GM18498 (cell line): ENCODE data around the gene CAMK1D.

Experiments used
- ATAC-seq: cut with Tn5 transposase; IDR thresholded peaks from one replicate; pipeline ENCODE4 v1.9.1; 2021; ENCODE audit warnings: mild to moderate bottlenecking, moderate library complexity; ENCODE audit not compliant: unreplicated experiment

The CAMK1D gene

DNA sequence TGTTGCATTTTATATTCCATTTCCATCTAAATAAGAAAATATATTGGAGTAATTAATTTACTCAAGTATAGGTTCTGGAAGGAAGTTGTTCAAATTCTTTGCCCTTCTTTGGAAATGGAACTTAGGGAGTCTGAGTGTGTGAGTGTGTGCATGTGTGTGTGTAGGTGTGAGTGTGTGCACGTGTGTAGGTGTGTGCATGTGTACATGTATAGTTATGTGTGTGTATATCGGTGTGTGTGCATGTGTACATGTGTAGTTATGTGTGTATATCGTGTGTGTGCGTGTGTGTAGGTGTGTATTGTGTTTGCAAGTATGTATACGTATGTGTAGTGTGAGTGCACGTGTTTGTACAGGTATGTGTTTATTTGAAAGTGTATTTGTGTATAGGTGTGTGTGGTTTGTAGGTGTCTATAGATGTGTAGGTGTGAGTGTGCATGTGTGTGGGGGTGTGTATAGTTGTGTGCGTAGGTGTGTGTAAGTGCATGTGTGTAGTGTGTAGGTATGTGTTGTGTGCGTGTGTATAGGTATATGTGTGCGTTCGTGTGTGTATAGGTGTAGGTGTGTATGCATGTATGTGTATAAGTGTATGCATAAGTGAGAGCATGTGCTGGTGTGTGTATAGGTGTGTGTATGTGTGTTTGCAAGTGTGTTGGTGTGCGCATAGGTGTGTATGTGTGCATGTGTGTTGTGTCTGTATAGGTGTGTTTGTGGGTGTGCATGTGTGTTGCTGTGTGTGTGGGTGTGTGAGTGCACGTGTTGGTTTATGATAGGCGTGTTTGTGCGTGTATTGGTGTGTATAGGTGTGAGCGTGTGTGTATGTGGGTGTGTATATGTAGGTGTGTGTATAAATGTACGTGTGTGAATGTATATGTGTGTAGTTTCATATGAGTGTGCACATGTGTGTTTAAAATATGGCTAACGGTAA lies 266.2 kb downstream of the CAMK1D start:
- no peak for ATAC-seq

GRCh38 chr10:12617191-12618175 lies 268.1 kb downstream of the CAMK1D start:
- ATAC-seq, result no peak

DNA sequence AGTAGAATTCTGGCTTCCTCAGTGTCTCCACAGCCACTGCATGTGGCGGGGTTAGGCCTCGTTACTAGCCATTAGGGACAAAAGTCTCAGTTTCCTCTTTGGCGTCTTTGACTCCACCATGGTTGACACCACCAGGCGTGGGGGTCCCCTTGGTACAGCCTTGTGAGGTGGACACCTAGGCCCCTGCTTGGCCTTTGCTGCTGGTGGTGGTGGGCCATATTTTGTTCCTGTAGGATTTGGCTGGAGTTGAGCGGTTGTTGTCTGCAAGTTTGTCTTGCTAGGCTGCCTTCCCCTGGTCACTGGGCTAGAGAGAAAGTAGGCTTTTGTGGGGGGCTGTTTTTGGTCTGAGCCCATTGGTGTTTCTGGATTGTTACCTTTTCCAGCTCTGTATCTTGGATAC lies 272.7 kb downstream of the CAMK1D start:
- no peak for ATAC-seq

DNA sequence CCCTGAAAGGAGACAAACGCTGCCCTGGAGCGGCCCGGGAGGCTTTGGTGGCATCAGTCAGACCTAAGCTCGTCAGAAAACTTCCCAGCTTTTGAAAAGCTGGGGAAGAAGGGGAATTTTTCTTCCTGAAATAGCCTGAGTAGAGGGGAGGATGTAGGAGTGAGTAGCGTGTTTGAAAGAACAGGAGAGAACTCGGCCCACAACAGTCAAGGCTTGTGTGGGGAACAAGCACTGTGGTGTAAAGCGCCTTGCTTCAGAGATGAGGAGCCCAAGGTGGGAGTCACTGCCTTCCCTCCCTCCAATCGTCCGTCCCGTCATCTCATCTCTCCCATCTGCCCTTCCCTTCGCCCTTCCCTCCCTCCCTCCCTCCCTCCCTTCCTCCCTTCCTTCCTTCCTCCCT lies 273.3 kb downstream of the CAMK1D start:
- no peak for ATAC-seq

GRCh38 chr10:12625393-12626023 lies 276.2 kb downstream of the CAMK1D start:
- no peak for ATAC-seq

DNA sequence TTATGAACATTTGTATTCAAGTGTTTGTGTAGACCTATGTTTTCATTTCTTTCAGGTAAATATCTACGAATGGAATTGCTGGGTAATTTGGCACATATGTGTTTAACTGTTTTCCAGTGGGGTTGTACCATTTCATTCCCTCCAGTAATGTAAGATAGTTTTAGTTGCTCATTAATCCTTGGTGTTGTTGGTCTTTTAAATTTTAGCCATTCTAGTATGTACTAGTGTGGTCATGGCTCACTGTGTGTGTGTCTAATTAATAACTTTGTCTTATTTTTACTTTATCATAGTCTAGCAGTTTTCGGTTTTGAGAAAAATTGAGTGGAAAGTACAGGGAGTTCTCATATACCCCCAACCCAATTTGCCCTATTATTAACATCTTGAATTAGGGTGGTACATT lies 278.8 kb downstream of the CAMK1D start:
- no peak for ATAC-seq

GRCh38 chr10:12628964-12629766 lies 279.8 kb downstream of the CAMK1D start:
- ATAC-seq, result no peak

- ATAC-seq, result no peak
Measured at GRCh38 chr10:12629767-12630165, 280.4 kb downstream of the CAMK1D start.

DNA sequence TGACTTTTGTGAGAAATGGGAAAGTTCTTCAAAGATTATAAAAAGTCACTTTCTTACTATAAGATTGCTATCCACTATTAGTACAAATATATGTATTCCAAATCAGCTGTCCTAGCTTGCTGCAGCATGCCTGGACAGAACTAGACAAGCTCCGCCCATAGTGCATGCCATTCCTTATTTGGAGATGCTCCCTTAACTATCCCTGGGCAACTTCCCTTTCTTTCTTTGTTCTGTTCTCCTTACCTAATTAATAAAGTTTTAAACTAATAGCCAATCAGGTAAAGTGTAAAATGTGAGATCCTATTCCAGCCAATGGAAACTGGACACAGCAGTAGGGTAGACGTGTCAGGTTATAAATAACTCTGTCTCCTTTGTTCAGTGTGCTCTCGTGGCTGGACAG lies 281.9 kb downstream of the CAMK1D start:
- no peak for ATAC-seq

- ATAC-seq, result no peak
Measured at GRCh38 chr10:12631787-12632562, 282.6 kb downstream of the CAMK1D start.

DNA sequence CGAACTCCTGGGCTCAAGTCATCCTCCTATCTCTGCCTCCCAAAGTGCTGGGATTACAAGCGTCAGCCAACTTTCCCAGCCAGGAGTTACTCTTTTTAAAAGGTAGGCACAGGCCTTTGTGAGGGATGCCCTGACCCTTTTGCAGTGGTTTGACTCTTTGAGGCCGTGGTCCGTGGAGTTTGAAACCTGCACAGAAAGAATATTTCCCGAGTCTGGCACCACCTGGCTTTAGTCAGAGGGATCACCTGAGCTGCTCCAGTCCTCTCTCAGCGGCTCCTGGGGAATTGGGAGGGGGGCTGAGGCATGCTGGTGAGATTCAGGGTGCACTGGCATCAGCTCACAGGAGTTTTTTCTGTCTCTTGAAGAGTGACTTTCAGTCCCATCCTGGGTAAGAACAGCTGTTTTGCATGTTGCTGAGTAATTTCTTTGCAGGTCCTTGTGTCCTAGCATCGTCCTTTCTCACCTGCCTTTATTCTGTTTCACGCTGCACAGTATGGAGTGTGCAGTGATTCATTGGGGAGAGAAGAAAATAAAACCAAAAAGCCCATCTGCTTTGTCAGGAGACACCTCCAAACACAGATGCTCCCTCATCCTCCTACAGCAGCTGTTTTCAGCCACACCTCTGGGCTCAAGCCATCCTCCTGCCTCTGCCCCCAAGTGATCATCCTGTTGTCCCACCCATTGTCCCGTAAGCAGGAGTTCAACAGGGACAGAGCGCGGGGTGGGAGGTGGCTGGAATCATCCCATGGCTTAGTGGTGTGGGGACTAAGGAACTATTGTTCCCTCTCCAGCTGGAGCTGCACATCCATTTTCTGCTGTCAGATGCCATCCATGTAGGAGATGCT lies 284.7 kb downstream of the CAMK1D start:
- peak; percentile 60 for ATAC-seq

GRCh38 chr10:12634621-12634931 lies 285.2 kb downstream of the CAMK1D start:
- ATAC-seq, result no peak

DNA sequence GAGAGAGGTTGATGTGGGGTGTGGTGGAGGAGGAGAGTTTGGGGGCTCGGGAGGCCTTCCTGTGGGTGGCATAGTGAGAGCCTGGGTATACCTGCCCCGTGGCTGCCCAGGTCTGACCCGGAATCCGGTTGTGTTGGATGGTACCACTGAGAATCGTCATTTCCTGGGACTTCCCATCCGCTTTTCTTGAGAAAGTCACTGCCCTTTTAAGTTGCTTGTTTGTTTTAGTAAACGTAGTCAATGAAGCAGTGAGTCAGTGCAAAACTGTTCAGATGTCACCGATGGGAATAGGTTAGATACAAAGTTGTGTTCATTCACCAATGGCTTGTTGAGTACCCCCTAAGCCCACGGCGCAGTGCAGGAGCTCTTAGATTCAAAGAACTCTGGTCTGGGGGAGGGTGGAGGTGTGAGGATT lies 285.8 kb downstream of the CAMK1D start:
- no peak for ATAC-seq

- ATAC-seq, result no peak
Measured at GRCh38 chr10:12636571-12636970, 287.2 kb downstream of the CAMK1D start.

DNA sequence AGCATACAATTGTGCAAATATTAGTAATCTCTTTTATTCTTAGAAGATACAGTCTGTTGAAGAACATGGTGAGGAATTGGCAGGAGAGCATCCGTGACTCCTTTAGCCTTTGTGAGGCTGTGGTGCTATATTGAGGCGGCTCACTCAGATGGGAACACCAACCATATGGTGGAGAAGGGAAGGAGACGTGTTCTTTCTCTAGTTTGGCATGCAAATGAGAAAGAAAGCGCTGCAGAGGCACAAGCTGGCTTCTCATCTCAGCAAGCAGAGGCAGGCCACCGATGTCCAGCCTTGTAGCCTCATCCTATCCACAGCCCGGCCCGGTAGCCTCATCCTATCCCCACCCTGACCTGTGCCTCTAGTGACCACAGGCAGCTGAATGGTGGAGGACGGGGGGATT lies 288.3 kb downstream of the CAMK1D start:
- ATAC-seq, result no peak

DNA sequence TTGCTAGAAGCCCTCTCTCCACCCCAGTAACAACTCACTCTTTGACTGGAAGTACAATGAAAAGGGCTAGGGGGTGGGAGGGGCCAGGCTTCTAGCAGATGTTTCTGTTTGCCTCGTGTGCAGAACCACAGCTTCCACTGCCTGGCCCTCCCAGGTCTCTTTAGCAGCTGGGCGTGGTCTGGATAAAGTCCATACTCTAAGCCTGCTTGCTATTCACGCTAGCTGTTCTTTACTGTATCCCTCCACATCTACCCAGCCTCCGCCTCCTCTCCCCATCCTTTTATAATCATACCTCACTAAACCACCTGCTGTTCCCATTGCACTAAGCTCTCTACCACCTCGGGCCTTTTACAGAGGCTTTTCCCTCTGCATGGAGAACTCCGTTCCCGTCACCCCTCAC lies 288.8 kb downstream of the CAMK1D start:
- ATAC-seq, result no peak

DNA sequence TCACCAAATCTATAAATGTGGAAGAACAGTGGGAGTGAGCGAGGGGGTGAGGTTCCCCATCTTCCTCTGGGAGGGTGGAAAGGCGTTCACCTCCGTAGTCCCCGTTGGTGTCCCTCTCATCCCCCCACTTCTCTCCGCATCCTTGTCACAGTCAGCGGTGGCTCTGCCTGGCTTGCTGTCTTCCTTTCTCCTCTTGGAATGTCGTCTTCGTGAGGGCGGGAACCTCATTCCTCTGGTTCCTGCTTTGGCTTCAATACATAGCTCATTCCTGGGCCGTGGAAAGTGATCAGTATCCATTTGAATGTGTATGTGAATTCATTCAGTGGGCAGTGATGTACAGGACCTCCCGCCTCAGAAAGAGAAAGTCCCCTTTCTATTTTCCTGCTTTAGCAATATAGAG lies 289.4 kb downstream of the CAMK1D start:
- ATAC-seq, result no peak

DNA sequence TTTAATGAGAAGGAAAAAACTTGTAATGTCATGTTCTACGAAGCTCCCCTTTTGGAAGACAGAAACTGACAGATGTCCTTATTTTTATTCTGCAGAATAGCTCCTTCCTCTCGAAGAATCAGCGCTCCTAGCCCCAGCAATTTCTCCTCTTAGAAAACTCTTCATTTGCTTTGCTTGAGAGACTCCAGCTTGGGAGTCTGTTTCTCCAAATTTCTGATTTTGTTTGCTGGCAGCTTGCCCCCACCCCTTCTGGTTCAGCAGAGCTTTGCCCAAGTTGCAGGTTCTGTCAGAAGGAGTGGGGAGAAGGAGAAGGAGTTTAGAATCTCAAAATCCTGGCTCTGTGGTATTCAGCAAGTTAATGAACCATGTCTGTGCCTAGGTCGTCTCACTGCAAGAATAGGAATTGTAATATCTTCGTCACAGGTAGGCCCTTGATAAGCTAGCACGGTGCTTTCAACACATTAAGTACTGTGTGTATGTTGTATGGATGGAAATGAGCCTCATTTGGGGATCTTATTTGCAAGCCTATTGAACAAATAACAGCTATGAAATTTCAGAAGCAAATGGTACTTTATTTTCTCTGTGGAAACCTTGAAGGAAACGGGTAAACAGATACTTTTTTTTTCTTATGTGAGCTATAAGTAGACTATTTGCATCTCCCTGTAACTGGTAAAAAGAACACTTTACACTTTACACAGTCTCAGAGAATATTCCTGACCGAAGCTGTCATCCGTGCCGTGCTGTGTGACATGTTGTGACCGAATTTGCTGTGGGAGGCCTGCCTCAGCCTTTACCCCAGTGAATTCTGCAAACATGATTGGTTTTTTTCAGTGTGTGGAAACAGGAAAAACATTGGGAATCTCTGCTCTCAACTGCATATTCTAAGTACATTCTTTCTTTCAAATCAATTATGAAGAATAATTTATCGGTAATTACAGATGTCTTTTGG lies 290.9 kb downstream of the CAMK1D start:
- no peak for ATAC-seq
